Measurements from ENCODE around the gene STAM.

DNA sequence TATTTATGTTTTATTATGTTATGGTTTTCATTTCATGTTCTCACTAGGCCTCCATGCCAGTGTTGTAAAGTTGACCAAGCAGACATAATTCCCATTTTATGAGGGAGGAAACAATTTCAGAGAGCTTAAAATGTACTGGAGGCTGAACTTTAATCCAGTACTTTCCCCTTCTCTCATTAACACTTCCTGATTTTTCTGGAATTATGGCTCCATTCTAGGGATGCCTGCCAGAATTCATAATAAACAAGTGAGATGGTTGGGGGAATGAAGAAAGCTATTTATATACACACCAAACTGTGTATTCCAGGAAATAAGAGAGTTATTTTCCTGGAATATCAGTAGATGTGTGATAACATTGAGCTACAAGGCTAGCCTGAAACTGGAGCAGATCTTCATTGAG is 114.9 kb downstream of the STAM start:
- TF ChIP-seq, protein P1, sequence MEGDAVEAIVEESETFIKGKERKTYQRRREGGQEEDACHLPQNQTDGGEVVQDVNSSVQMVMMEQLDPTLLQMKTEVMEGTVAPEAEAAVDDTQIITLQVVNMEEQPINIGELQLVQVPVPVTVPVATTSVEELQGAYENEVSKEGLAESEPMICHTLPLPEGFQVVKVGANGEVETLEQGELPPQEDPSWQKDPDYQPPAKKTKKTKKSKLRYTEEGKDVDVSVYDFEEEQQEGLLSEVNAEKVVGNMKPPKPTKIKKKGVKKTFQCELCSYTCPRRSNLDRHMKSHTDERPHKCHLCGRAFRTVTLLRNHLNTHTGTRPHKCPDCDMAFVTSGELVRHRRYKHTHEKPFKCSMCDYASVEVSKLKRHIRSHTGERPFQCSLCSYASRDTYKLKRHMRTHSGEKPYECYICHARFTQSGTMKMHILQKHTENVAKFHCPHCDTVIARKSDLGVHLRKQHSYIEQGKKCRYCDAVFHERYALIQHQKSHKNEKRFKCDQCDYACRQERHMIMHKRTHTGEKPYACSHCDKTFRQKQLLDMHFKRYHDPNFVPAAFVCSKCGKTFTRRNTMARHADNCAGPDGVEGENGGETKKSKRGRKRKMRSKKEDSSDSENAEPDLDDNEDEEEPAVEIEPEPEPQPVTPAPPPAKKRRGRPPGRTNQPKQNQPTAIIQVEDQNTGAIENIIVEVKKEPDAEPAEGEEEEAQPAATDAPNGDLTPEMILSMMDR (IDR thresholded peaks at IDR 0.05): no peak
- TF ChIP-seq POLR2A (IDR thresholded peaks at IDR 0.05): no peak
